GM12878 (cell line): ENCODE results near the gene IRX1. TPM values are rescaled to one million over a fixed set of nuclear protein-coding genes. Genes with fewer than 3 reads are reported as not detected.

Experiments
- ATAC-seq: fragments of 200-7000 bp; cut with Tn5 transposase; 3 replicates; pipeline ENCODE4 v1.9.1; 2020; ENCODE audit warnings: mild to moderate bottlenecking, moderate library complexity
- BruUV-seq: library from RNA; stranded (reverse); fragments of 400-500 nt; replicated peaks from 2 replicates; lab custom pipeline; 2021; lab: Mats Ljungman, UMichigan
- CTCF ChIA-PET: fragments of 300-600 bp; sonication (Branson Sonifier 250); formaldehyde crosslinking; extraction: SDS; loops from one replicate; lab custom pipeline; 2021; ENCODE audit warnings: inconsistent platforms; lab: Yijun Ruan, JAX
- POLR2A ChIA-PET: fragments of 350-600 bp; formaldehyde crosslinking; extraction: SDS; loops from one replicate; lab custom pipeline; 2021; ENCODE audit warnings: inconsistent platforms; lab: Charles Lee
- RAD21 ChIA-PET: fragments of 300-600 bp; sonication (Branson Sonifier 250); formaldehyde crosslinking; loops from one replicate; lab custom pipeline; 2023; ENCODE audit warnings: antibody characterized with exemption; ENCODE audit not compliant: unreplicated experiment; lab: Charles Lee
- SMC1A ChIA-PET: fragments of 300-600 bp; sonication (Branson Sonifier 250); formaldehyde crosslinking; loops from one replicate; lab custom pipeline; 2023; ENCODE audit not compliant: unreplicated experiment, uncharacterized antibody; lab: Charles Lee
- DNase-seq: peaks from one replicate; pipeline ENCODE4 v3.0.0-alpha.2; 2011; ENCODE audit warnings: low read depth, low spot score
- FAIRE-seq: peaks from 3 replicates; lab custom pipeline; 2011; peaks lifted over from hg19 to GRCh38; lab: Jason Lieb, UNC
- H2AFZ ChIP-seq: 2 replicates; pipeline ENCODE4 v1.6.0; 2011; ENCODE audit warnings: low read depth, low read length, control low read depth; ENCODE audit not compliant: control insufficient read depth
- H3K27ac ChIP-seq: 2 replicates; pipeline ENCODE4 v1.5.1; 2011; ENCODE audit warnings: control low read depth; ENCODE audit not compliant: control insufficient read depth, insufficient read depth
- H3K27me3 ChIP-seq, 2 experiments: replicated peaks in 1 of 2; 2 replicates each; pipeline versions ENCODE4 v1.6.0 to v1.6.1; 2011; ENCODE audit warnings: low read length in 1 of 2; ENCODE audit not compliant: control insufficient read depth in 2 of 2, insufficient read depth in 2 of 2
- H3K36me3 ChIP-seq, 2 experiments: 2 replicates each; pipeline ENCODE4 v1.5.1; 2011; ENCODE audit warnings: low read length in 1 of 2; ENCODE audit not compliant: control insufficient read depth in 2 of 2, insufficient read depth in 2 of 2
- H3K4me1 ChIP-seq: 2 replicates; pipeline ENCODE4 v1.6.1; 2011; ENCODE audit warnings: mild to moderate bottlenecking, low read length, moderate library complexity, mixed read lengths; ENCODE audit not compliant: control insufficient read depth, insufficient read depth
- H3K4me2 ChIP-seq: 2 replicates; pipeline ENCODE4 v1.6.0; 2011; ENCODE audit warnings: control low read depth; ENCODE audit not compliant: control insufficient read depth, insufficient read depth
- H3K4me3 ChIP-seq: fragments of 200-600 bp; sonication (generic); 2 replicates; pipeline ENCODE4 v1.5.1; 2016
- H3K79me2 ChIP-seq: 2 replicates; pipeline ENCODE4 v1.6.0; 2011; ENCODE audit warnings: low read length; ENCODE audit not compliant: control insufficient read depth, insufficient read depth
- H3K9ac ChIP-seq: 2 replicates; pipeline ENCODE4 v1.8.0; 2011; ENCODE audit warnings: low read length, control low read depth, mixed read lengths; ENCODE audit not compliant: control insufficient read depth, insufficient read depth
- H3K9me3 ChIP-seq: replicated peaks from 3 replicates; pipeline ENCODE4 v1.5.1; 2011; ENCODE audit warnings: mild to moderate bottlenecking, low read length; ENCODE audit not compliant: control insufficient read depth, insufficient read depth
- H4K20me1 ChIP-seq: 2 replicates; pipeline ENCODE4 v1.6.0; 2011; ENCODE audit not compliant: control insufficient read depth, insufficient read depth
- ASH2L ChIP-seq: fragments of 300-600, 200-600 bp; sonication (generic); IDR thresholded peaks from 2 replicates; pipeline ENCODE4 v1.6.1; 2017; ENCODE audit warnings: low read depth, mild to moderate bottlenecking, borderline replicate concordance
- BACH1 ChIP-seq: fragments of 450-650 bp; IDR thresholded peaks from 2 replicates; pipeline ENCODE4 v1.6.1; 2017; ENCODE audit warnings: mild to moderate bottlenecking, borderline replicate concordance
- CBX3 ChIP-seq: fragments of 200-600 bp; sonication (generic); IDR thresholded peaks from 2 replicates; pipeline ENCODE4 v1.6.1; 2016; ENCODE audit warnings: low read depth, borderline replicate concordance
- CHD4 ChIP-seq: fragments of 200-600 bp; sonication (generic); IDR thresholded peaks from 2 replicates; pipeline ENCODE4 v1.6.1; 2016; ENCODE audit warnings: mild to moderate bottlenecking
- MXI1 ChIP-seq: fragments of 150-350 bp; IDR thresholded peaks from 2 replicates; pipeline ENCODE4 v1.6.1; 2011; ENCODE audit warnings: low read depth, mild to moderate bottlenecking, inconsistent platforms, low read length, improper control_type of control experiment
- SKIL ChIP-seq: fragments of 450-650 bp; IDR thresholded peaks from 2 replicates; pipeline ENCODE4 v1.6.1; 2017; ENCODE audit warnings: mild to moderate bottlenecking, low read depth, inconsistent platforms; ENCODE audit not compliant: poor library complexity, severe bottlenecking
- SPI1 ChIP-seq: IDR thresholded peaks from 2 replicates; pipeline ENCODE4 v1.6.1; 2011; ENCODE audit warnings: low read depth, mild to moderate bottlenecking, low read length, moderate library complexity, borderline replicate concordance; ENCODE audit not compliant: insufficient read depth
- SREBF2 ChIP-seq: IDR thresholded peaks from 2 replicates; pipeline ENCODE4 v1.6.1; 2012; ENCODE audit warnings: mild to moderate bottlenecking, low read length
- STAT1 ChIP-seq: fragments of 450-650 bp; conservative IDR thresholded peaks from 2 replicates; pipeline ENCODE4 v1.6.1; 2014; ENCODE audit warnings: antibody characterized with exemption, mild to moderate bottlenecking
- SUZ12 ChIP-seq: fragments of 200-600 bp; sonication (generic); IDR thresholded peaks from one replicate; pipeline ENCODE4 v1.6.1; 2018; ENCODE audit warnings: antibody characterized with exemption, mild to moderate bottlenecking; ENCODE audit not compliant: unreplicated experiment
- TCF7 ChIP-seq: IDR thresholded peaks from 2 replicates; pipeline ENCODE4 v1.6.1; 2014; ENCODE audit warnings: antibody characterized with exemption, borderline replicate concordance
- WGBS: methylation state at CpG from one replicate; pipeline ENCODE4 v1.1.6; 2016; ENCODE audit warnings: low lambda C conversion rate; ENCODE audit not compliant: insufficient replicate concordance, insufficient coverage; ENCODE audit errors: missing lambda C conversion rate; 5-methylcytosine and 5-hydroxymethylcytosine counted together
- in situ Hi-C: fragments of 300-500 bp; cut with MboI; formaldehyde crosslinking; loops from 9 replicates; pipeline ENCODE4 v1.14.3; 2018; ENCODE audit warnings: mixed read lengths
- intact Hi-C: fragments of 100-400 bp; cut with micrococcal nuclease; formaldehyde crosslinking; loops from one replicate; pipeline ENCODE4 v1.14.2; 2022; ENCODE audit not compliant: unreplicated experiment
- polyA plus RNA-seq, 11 experiments: library from polyadenylated mRNA; depleted of rRNA in 4 of 11; unstranded in 6 of 11; stranded (reverse) in 5 of 11; fragments of >200 nt; fragmentation: Nextera tagmentation in 4 of 11; fragmentation: Illumina TruSeq in 1 of 11; extraction: Ambion mirVana in 4 of 11; extraction: Trizol in 1 of 11; gene quantifications; 1 replicate in 1 of 11; 2 replicates in 10 of 11; pipeline versions ENCODE4 v1.2.1 to v1.2.3, GENCODE V29; 2011 to 2016; ENCODE audit warnings: inconsistent platforms in 2 of 11, missing spikeins in 2 of 11, low read depth in 1 of 11
- total RNA-seq, 4 experiments: library from RNA; depleted of rRNA in 3 of 4; stranded (reverse); fragments of >200 nt in 3 of 4; fragmentation: Illumina TruSeq in 1 of 4; extraction: Trizol in 1 of 4; gene quantifications; 2 replicates each; pipeline versions ENCODE4 v1.2.1 to v1.2.3, GENCODE V29; 2013 to 2021
- TF ChIP-seq, protein P1 (sequence below): IDR thresholded peaks from 2 replicates; pipeline ENCODE4 v1.6.1; 2012; ENCODE audit warnings: mild to moderate bottlenecking, low read depth, low read length
- TF ChIP-seq, protein P2 (sequence below): fragments of 450-650 bp; formaldehyde crosslinking; IDR thresholded peaks from 2 replicates; pipeline ENCODE4 v1.4.0; 2020; ENCODE audit warnings: mild to moderate bottlenecking, moderate library complexity

The IRX1 gene
- total and polyA plus RNA-seq, 10 of the 15 experiments (the other 5 are each of a cell fraction or from before 2014, with no cell fraction given), result not detected

DNA sequence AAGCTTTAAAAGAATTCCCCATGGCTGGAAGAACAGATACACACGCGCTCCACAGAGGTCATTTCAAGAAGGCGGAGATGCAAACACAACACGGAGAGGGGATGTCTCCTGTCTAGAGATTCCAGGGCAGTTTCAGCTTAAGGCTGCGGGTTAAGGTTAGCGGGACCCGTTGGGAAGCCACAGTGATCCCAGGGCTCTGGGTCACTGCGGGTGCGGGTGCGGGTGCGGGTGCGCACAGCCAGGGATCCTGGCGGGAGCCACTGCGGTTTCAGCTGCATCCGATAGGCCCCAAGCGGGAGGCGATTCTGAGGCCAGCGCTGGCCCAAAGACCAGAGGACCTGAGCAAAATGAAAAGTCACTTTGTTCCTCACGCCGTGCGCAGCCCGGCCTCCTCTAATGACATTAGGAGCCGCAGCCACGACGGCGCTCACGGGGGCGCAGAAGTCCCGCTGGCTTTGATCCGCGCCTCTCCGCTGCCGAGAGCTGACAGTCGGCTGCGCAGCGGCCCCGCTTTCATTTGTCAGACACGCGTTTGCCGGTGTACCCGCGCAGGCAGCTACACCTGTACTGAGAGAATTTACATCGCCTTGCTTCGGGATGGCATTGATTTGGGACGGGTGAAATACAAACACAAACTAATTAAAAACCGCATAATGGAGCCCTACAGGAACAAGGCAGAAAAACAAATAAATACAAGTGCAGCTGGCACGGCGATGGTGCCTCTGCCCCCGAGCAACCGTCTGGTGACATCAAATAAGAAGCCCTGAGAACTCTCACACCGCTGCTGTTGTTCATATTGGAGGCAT, 5.3 kb upstream of the IRX1 start:
- no peaks in the 10 kb centered on the region; the same call in 2 of the 3 replicates for H3K9me3 ChIP-seq
- DNase-seq (no peak), ATAC-seq (no peak), FAIRE-seq (no peak)
- CTCF ChIA-PET, result no interaction called here
- H3K36me3 ChIP-seq, result no peaks in the 10 kb centered on the region
- H3K4me2 ChIP-seq, result no peak overlapping the region
- H3K27ac ChIP-seq, result no peak overlapping the region
- H3K79me2 ChIP-seq, result no peaks in the 10 kb centered on the region
- in situ Hi-C loops, result no loop called here
- WGBS, result 53% methylated on average over 48 of the region's 51 CpGs
- no TSS peak for BruUV-seq
- no peak overlapping the region for H2AFZ ChIP-seq
- no peak for TF ChIP-seq CBX3
- TF ChIP-seq BACH1, result no peak
- TF ChIP-seq ASH2L, result no peak
- no peak for TF ChIP-seq SREBF2
- TF ChIP-seq, protein P1, sequence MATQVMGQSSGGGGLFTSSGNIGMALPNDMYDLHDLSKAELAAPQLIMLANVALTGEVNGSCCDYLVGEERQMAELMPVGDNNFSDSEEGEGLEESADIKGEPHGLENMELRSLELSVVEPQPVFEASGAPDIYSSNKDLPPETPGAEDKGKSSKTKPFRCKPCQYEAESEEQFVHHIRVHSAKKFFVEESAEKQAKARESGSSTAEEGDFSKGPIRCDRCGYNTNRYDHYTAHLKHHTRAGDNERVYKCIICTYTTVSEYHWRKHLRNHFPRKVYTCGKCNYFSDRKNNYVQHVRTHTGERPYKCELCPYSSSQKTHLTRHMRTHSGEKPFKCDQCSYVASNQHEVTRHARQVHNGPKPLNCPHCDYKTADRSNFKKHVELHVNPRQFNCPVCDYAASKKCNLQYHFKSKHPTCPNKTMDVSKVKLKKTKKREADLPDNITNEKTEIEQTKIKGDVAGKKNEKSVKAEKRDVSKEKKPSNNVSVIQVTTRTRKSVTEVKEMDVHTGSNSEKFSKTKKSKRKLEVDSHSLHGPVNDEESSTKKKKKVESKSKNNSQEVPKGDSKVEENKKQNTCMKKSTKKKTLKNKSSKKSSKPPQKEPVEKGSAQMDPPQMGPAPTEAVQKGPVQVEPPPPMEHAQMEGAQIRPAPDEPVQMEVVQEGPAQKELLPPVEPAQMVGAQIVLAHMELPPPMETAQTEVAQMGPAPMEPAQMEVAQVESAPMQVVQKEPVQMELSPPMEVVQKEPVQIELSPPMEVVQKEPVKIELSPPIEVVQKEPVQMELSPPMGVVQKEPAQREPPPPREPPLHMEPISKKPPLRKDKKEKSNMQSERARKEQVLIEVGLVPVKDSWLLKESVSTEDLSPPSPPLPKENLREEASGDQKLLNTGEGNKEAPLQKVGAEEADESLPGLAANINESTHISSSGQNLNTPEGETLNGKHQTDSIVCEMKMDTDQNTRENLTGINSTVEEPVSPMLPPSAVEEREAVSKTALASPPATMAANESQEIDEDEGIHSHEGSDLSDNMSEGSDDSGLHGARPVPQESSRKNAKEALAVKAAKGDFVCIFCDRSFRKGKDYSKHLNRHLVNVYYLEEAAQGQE, result no peak
- no peak for TF ChIP-seq CHD4
- TF ChIP-seq SUZ12, result no peak
- no peak for TF ChIP-seq TCF7
- TF ChIP-seq MXI1, result no peak
- TF ChIP-seq STAT1, result no peak
- TF ChIP-seq, protein P2, sequence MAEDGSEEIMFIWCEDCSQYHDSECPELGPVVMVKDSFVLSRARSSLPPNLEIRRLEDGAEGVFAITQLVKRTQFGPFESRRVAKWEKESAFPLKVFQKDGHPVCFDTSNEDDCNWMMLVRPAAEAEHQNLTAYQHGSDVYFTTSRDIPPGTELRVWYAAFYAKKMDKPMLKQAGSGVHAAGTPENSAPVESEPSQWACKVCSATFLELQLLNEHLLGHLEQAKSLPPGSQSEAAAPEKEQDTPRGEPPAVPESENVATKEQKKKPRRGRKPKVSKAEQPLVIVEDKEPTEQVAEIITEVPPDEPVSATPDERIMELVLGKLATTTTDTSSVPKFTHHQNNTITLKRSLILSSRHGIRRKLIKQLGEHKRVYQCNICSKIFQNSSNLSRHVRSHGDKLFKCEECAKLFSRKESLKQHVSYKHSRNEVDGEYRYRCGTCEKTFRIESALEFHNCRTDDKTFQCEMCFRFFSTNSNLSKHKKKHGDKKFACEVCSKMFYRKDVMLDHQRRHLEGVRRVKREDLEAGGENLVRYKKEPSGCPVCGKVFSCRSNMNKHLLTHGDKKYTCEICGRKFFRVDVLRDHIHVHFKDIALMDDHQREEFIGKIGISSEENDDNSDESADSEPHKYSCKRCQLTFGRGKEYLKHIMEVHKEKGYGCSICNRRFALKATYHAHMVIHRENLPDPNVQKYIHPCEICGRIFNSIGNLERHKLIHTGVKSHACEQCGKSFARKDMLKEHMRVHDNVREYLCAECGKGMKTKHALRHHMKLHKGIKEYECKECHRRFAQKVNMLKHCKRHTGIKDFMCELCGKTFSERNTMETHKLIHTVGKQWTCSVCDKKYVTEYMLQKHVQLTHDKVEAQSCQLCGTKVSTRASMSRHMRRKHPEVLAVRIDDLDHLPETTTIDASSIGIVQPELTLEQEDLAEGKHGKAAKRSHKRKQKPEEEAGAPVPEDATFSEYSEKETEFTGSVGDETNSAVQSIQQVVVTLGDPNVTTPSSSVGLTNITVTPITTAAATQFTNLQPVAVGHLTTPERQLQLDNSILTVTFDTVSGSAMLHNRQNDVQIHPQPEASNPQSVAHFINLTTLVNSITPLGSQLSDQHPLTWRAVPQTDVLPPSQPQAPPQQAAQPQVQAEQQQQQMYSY, result no peak
- no peak for TF ChIP-seq SPI1
- no peak for TF ChIP-seq SKIL
- RAD21 ChIA-PET, result no interaction called here
- intact Hi-C loops, result no loop called here
- H3K4me1 ChIP-seq, result no peaks in the 10 kb centered on the region
- SMC1A ChIA-PET, result no interaction called here
- no peak overlapping the region for H3K4me3 ChIP-seq
- POLR2A ChIA-PET, result no interaction called here
- H4K20me1 ChIP-seq, result no peaks in the 10 kb centered on the region
- no peaks in the 10 kb centered on the region for H3K27me3 ChIP-seq
- no peak overlapping the region for H3K9ac ChIP-seq
